Thoracic aorta (tissue), 2 donors: ENCODE data around the gene CEP128. TPM values are rescaled to one million over a fixed set of nuclear protein-coding genes. Genes with fewer than 3 reads are reported as not detected.

Experiments
- ATAC-seq: fragments of 150-250 bp; one replicate; pipeline ENCODE4 v1.8.0; 2017; ENCODE audit warnings: low read depth; ENCODE audit not compliant: insufficient number of reproducible peaks, low FRiP score
- DNase-seq: peaks from one replicate; pipeline ENCODE4 v3.0.0-alpha.2; 2020; ENCODE audit warnings: low spot score
- H3K27ac ChIP-seq, 2 donors: fragments of 200-600 bp; sonication (generic); 1 replicate in 1 of 2; 2 replicates in 1 of 2; pipeline ENCODE4 v1.5.1; 2016; ENCODE audit warnings: mild to moderate bottlenecking in 2 of 2, moderate library complexity in 2 of 2
- H3K27me3 ChIP-seq: fragments of 200-600 bp; sonication (generic); replicated peaks from 2 replicates; pipeline ENCODE4 v1.6.0; 2016; ENCODE audit warnings: mild to moderate bottlenecking; ENCODE audit not compliant: insufficient read depth
- H3K36me3 ChIP-seq: fragments of 200-600 bp; sonication (generic); one replicate; pipeline ENCODE4 v1.5.1; 2016
- H3K4me1 ChIP-seq, 2 donors: fragments of 200-600 bp; sonication (generic); 1 replicate in 1 of 2; 2 replicates in 1 of 2; pipeline versions ENCODE4 v1.5.1 to v1.6.0; 2016; ENCODE audit warnings: low read depth in 2 of 2, mild to moderate bottlenecking in 1 of 2; ENCODE audit not compliant: control insufficient read depth in 1 of 2
- H3K4me3 ChIP-seq: fragments of 200-600 bp; sonication (generic); 2 replicates; pipeline ENCODE4 v1.5.1; 2016; ENCODE audit warnings: mild to moderate bottlenecking
- H3K9me3 ChIP-seq: fragments of 200-600 bp; sonication (generic); 2 replicates; pipeline ENCODE4 v1.5.1; 2016
- total RNA-seq, 2 donors: library from RNA; depleted of rRNA; stranded (reverse); fragments of >200 nt; gene quantifications; one replicate each; pipeline versions ENCODE4 v1.1.0 to v1.2.3, GENCODE V29; 2016
- TF ChIP-seq, protein P1 (sequence below): fragments of 200-600 bp; sonication (generic); IDR thresholded peaks from one replicate; pipeline ENCODE4 v1.5.1; 2019; ENCODE audit warnings: antibody characterized with exemption

CEP128 gene
- total RNA-seq, 2 donors from 2014 or later = 2.1 to 4.7 TPM

DNA sequence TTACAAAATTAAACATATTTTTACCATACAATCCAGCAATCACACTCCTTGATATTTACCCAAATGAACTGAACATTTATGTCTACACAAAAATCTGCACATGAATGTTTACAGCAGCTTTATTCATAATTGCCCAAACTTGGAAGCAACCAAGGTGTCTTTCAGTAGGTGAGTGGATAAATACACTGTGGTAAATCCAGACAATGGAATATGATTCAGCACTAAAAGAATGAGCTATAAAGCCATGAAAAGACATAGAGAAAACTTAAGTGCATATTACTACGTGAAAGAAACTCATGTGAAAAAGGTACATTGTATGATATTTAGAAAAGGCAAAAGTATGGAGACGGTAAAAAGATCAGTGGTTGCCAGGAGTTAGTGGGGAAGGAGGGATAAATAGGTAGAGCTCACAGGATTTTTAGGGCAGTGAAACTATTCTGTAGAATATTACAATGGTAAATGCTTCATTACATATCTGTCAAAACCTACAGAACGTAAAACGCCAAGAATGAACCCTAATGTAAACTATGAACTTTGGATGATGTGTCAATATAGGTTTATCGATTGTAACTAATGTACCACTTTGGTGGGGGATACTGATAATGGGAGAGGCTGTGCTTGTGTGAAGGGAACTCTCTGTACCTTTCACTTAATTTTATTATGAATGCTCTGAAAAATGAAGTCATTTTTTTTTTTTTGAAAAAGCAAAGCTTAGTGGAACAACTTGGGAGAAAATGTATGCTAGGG is 295.7 kb downstream of the CEP128 start:
- Histone ChIP-seq H3K36me3 (no peaks in the 10 kb centered on the region), H3K4me3 (no peak overlapping the region), H3K27me3 (no peaks in the 10 kb centered on the region), H3K9me3 (no peaks in the 10 kb centered on the region), H3K27ac (no peak overlapping the region), H3K4me1 (no peaks in the 10 kb centered on the region)
- DNase-seq (no peak), ATAC-seq (no peak)
- TF ChIP-seq, protein P1, sequence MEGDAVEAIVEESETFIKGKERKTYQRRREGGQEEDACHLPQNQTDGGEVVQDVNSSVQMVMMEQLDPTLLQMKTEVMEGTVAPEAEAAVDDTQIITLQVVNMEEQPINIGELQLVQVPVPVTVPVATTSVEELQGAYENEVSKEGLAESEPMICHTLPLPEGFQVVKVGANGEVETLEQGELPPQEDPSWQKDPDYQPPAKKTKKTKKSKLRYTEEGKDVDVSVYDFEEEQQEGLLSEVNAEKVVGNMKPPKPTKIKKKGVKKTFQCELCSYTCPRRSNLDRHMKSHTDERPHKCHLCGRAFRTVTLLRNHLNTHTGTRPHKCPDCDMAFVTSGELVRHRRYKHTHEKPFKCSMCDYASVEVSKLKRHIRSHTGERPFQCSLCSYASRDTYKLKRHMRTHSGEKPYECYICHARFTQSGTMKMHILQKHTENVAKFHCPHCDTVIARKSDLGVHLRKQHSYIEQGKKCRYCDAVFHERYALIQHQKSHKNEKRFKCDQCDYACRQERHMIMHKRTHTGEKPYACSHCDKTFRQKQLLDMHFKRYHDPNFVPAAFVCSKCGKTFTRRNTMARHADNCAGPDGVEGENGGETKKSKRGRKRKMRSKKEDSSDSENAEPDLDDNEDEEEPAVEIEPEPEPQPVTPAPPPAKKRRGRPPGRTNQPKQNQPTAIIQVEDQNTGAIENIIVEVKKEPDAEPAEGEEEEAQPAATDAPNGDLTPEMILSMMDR = no peak

DNA sequence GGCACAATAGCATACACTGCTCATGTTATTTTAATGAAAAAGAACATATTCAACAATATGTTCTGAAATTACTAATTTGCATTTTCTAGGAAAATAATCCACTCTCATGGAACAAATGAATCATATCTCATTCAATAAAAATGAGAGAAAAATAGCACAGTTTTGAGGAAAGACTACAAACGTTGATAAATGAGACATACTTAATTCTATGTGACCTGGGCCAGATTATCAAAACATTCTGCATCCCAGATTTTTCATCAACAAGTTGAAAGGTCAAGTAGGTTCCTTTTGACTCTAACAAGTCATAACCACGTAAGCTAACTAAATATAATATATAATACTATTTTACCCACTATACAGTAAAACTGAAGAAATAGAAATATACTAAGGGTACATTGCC is 296.7 kb downstream of the CEP128 start:
- H3K27ac ChIP-seq = no peak overlapping the region
- DNase-seq (no peak), ATAC-seq (no peak)
- H3K4me1 ChIP-seq = no peaks in the 10 kb centered on the region
- no peaks in the 10 kb centered on the region for H3K36me3 ChIP-seq
- TF ChIP-seq, protein P1 = no peak
- no peaks in the 10 kb centered on the region for H3K9me3 ChIP-seq
- H3K27me3 ChIP-seq = no peaks in the 10 kb centered on the region
- no peak overlapping the region for H3K4me3 ChIP-seq

DNA sequence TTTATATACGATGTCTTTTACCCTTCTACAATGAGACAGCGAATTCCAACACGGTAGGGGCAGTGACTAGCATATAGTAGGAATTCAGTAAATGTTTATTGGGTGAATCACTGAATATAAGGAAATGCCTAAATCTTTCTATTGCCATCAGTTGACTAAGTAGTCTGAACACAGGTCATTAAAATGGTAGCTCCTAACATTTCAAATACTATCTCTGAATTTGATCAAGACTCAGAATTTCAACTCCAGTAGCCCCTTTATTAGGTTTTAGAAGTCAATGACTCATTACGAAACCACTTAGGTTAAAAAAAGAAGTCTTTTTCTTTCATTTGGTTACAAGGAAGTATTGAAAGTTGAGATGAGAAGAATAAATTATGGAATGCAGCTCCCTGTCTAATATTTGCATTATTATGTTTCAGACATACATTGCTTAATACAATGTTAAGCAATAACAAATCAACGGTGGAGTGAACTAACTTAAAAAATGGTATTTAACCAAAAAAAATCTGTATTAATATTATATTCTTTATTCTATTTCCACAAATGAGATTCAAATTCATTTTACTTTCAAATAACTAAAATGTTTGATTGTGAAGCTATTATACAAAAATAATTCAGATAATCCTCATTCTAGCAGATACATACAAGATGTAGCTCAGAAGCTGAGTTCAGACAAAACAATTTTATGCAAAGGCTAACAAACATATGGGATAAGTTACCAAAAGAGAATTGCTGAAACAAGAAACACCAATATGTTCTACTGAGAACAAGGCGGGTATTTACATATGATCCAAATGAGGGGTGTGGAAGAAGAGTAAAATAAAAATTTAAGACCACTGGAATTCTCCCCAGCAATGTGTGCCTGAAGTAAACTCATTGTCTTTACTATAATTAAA is 302.7 kb downstream of the CEP128 start:
- TF ChIP-seq, protein P1 = no peak
- H3K4me1 ChIP-seq = no peaks in the 10 kb centered on the region
- no peaks in the 10 kb centered on the region for H3K36me3 ChIP-seq
- H3K27ac ChIP-seq = no peak overlapping the region
- ATAC-seq (no peak), DNase-seq (no peak)
- no peaks in the 10 kb centered on the region for H3K27me3 ChIP-seq
- H3K9me3 ChIP-seq = no peaks in the 10 kb centered on the region
- no peak overlapping the region for H3K4me3 ChIP-seq

DNA sequence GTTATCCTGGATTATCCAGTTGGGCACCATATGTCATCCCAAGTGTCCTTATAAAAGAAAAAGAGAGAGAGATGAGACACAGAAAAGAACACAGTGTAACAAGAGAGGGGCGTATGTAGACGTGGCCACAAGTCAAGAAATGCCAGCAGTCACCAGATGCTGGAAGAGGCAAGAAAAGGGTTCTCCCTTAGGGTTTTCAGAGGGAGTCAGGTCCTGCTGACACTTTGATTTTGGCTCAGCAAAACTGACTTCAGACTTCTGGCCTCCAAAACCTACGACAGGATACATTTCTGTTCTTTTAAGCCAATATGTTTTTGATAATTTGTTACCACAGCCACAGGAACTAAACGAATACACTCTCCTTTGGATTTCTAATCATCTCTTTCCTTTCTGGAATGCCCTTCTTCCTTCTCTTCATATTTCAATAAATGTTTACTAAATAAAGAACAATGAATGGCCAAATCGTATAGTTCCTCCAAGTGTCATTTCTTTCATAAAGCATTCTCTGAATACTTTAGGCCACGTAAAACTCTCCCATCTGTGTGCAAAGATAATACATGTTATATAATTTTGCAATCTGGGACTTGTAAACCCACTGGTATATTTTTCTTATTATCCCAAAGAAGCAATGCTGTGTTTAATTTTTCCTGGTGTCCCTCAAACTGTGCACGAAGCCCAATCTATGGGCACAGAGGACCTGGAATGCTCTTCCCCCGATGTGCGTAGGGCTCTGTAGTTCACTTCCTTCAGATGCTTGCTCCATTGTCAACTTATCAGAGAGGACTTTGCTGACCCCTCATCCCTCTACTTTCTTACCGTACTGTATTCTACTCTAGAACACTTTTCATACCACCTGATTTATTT is 303.6 kb downstream of the CEP128 start:
- no peak for ATAC-seq
- TF ChIP-seq, protein P1 = no peak

More for the DNA sequence above, 303.6 kb downstream of the CEP128 start:
- no peaks in the 10 kb centered on the region for H3K27me3 ChIP-seq
- no peaks in the 10 kb centered on the region for H3K9me3 ChIP-seq
- H3K27ac ChIP-seq = no peak overlapping the region
- H3K4me1 ChIP-seq = no peaks in the 10 kb centered on the region
- no peak overlapping the region for H3K4me3 ChIP-seq
- DNase-seq = no peak
- H3K36me3 ChIP-seq = no peaks in the 10 kb centered on the region
